ENCODE results near the gene LRP11.

The LRP11 gene

GRCh38 chr6:149782337-149782736 lies 81.8 kb downstream of the LRP11 start:
- no peak for DNase-seq (ENCODE audit: low read depth)

DNA sequence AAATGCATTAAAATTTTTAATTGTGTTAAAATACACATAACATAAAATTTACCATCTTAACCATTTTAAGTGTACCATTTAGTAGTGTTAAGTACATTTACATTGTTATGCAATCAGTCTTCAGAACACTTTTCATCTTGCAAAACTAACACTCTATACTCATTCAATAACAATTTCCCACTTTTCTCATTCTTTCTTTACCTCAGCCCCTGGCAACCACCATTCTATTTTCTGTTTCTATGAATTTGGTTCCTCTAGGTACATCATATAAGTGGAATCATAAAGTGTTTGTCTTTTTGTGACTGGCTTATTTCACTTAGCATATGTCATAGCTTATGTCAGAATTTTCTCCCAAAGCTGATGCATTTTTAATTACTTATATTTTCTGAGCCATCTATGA lies 82.4 kb downstream of the LRP11 start:
- no peak for DNase-seq (ENCODE audit: low read depth)

DNA sequence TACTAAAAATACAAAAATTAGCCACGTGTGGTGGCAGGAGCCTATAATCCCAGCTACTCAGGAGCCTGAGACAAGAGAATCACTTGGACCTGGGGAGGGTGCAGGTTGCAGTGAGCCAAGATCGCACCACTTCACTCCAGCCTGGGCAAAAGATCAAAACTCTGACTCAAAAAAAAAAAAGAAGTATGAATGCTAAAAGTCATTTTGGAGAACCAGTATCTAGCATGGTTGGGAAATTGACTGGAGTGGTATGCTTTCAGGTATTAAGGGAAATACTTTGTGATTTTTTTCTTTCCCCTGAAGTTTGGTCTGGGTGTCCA lies 84.6 kb downstream of the LRP11 start:
- DNase-seq (ENCODE audit: low read depth), result no peak

DNA sequence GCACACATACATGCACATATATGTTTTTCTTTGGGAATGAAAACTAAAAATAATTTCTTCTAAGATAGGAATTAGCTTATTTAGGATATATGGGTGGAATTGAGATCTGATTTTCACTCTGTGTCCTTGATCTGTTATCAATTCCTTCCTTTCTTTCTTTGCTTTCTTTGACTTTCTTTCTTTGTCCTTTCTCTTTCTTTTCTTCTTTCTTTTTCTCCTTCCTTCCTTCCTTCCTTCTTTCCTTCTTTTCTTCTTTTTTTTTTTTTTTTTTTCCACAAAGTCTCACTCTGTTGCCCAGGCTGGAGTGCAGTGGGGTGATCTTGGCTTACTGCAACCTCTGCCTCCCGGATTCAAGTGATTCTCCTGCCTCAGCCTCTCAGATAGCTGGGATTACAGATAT lies 86.5 kb downstream of the LRP11 start:
- DNase-seq (ENCODE audit: low read depth), result no peak

- DNase-seq (ENCODE audit: low read depth), result no peak
These were observed 92.2 kb downstream of the LRP11 start for GRCh38 chr6:149771925-149772324.

GRCh38 chr6:149771185-149771584 lies 93.0 kb downstream of the LRP11 start:
- no peak for DNase-seq (ENCODE audit: low read depth)

DNA sequence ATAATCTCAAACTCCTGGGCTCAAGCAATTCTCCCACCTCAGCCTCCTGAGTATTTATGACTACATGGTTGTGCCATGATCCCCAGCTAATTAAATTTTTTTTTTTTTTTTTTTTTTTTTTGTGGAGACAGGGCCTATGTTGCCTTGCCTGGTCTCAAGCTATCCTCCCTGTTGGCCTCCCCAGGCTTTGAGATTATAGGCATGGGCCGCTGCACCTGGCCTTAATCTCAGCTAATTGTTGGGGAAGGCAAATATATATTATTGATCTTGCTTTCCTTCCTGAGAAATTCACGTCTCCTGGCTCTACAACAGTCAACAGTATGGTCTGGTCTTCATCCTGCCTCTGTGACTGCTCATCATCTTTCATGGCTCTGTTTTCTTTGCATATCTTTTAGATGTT lies 94.5 kb downstream of the LRP11 start:
- no peak for DNase-seq (ENCODE audit: low read depth)

Data from activated gamma-delta T cell treated with anti-CD3 and anti-CD28 coated beads, Interleukin-2, amount 50 U/mL, for 16 hours (primary cell).